Amniotic stem cell (primary cell): ENCODE data around the gene MAP3K15.
"Not testable (repeated sequence)": the region's sequence is repeated elsewhere in the genome, so short reads cannot be mapped to it uniquely, and the experiment has no call there.

Experiments used
- DNase-seq: peaks from one replicate; lab custom pipeline; 2025; lab: John Stamatoyannopoulos, UW

The MAP3K15 gene

GRCh38 chrX:19539665-19540064 is 24.4 kb upstream of the MAP3K15 start:
- DNase-seq, result no peak

GRCh38 chrX:19535476-19535875 is 20.2 kb upstream of the MAP3K15 start:
- no peak for DNase-seq

DNA sequence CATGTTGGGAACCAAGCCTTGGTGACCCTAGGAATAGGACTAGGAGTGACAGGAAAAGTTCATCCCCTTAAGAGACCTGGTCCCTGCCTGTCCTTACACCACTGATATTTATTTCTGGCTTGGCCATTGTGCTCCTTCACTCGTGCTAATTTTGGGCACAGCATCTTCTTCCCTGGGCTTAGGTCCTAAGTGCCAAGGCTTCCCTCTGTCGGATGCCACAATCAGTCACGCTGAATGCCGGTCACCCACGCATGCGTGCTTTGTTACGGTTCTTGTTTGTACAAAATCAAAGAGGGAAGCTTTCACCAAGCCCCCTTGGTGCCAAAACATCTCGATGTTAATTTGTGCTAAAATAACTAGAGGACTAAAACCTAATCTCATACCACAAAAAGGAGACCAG is 17.4 kb upstream of the MAP3K15 start:
- DNase-seq, result no peak

DNA sequence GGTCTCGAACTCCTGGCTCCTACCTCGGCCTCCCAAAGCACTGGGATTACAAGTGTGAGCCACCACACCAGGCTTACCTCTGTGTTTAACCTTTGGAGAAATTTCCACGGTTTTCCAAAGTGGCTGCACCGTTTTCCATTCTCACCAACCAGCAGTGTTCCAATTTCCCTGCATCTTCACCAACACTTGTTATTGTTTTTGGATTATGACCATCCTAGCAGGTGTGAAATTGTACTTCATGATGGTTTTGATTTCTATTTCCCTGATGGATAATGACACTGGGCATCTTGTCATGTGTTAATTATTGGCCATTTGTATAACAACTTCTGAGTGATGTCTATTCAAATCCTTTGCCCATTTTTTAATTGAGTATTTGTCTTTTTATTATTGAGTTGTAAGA is 2.7 kb upstream of the MAP3K15 start:
- no peak for DNase-seq

DNA sequence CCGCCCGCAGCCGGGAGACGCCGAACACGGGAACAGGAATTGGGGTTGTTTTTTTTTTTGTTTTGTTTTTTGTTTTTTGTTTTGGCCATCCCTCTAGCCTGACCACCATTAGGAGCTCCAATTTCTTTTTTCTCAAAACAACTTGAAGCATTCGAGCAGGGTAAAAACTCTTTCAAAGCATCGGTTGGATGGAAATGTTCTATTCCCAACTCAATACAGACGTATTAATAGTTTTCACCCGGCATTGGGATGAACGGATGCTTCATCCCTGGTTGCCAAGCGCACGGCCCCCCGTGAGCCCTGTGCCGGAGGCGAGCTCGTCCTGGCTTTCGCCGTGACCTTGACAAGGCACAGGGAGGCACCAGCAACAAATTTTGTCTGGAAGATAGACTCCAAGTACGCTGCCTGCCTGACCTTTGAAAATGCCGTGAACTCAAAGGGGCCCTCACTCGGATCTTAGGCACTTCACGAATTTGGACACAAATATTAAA is 352 bp upstream of the MAP3K15 start:
- no peak for DNase-seq

- no peak for DNase-seq
Measured at GRCh38 chrX:19513383-19513782, 1.9 kb downstream of the MAP3K15 start.

DNA sequence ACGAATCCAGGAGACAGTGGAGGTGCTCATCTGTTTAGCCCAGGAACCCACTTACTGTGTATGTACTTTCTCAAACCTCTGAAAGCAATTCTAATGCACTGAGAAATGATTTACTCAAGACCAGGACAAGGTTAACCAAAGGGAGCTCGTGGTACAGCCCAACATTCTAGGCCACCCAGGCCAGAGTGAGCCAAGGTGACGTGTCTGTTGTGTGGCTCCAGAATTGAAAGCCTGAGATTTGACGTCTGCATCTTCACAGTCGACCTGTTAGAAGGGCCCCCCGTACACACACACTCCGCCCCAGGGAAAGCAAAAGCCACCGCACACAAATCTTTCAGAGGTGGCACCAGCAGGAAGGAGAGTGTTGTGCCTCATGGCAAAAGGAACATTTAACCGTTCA is 2.3 kb downstream of the MAP3K15 start:
- no peak for DNase-seq

DNA sequence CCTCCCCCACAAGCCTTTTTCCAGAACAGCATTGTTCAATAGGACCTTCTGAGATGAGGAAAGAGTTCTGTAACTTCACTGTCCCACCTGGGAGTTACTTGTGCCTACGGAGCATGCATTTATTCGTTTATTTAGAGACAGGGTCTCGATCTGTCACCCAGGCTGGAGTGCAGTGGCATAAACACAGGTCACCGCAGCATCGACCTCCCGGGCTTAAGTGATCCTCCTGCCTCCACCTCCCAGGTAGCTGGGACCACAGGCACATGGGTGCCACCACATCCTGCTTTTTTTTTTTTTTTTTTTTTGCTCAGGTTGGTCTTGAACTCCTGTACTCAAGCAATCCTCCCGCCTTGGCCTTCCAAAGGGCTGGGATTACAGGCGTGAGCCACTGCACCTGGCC is 2.9 kb downstream of the MAP3K15 start:
- no peak for DNase-seq

DNA sequence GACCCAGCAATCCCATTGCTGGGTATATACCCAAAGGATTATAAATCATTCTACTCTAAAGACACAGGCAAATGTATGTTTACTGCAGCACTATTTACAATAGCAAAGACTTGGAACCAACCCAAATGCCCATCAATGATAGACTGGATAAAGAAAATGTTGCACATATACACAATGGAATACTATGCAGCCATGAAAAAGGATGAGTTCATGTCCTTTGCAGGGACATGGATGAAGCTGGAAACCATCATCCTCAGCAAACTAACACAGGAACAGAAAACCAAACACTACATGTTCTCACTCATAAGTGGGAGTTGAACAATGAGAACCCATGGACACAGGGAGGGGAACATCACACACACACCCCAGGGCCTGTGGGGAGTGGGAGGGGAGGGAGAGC is 3.5 kb downstream of the MAP3K15 start:
- DNase-seq, result not testable (repeated sequence)

GRCh38 chrX:19496711-19497110 is 18.6 kb downstream of the MAP3K15 start:
- DNase-seq, result no peak

GRCh38 chrX:19487520-19488200 is 27.6 kb downstream of the MAP3K15 start:
- no peak for DNase-seq

- DNase-seq, result no peak
Measured at GRCh38 chrX:19479458-19479857, 35.9 kb downstream of the MAP3K15 start.

GRCh38 chrX:19468383-19468782 is 46.9 kb downstream of the MAP3K15 start:
- not testable (repeated sequence) for DNase-seq

DNA sequence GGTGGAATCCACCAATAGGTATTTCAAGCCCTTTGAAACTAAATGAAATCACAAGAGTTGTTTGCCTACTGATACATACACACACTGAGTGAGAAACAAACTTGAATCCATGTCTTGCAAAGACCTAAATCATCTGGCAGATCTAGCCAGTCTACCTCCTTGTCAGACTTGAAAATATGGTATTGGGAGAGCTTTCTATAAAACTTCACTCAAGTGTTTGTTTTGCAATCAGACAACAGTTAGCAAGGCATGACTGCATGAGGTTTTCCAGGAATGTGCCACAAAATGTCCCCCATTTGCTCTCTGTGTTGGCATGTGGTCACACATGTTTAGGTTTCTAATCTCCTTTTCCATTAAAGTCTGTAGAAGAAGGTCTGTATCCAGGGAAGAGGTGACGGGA is 52.4 kb downstream of the MAP3K15 start:
- DNase-seq, result no peak

- no peak for DNase-seq
Measured at GRCh38 chrX:19462231-19462630, 53.1 kb downstream of the MAP3K15 start.

DNA sequence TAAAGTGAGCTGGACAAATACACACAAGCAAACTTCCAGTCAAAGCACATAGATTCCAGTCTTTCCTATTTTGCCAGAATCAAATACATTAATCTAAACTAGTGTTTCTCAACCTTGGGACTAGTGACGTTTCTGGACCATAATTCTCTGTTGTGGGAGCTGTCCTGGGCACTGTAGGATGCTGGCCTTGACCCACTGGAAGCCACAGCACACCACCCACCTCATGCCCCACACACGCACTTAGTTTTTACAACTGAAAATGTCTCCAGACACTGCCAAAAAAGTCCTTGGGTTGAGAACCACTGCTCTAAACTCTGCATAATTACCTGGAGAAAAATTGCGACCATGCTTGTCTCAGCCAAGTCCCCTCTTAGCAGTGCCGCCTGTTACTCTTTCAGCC is 57.6 kb downstream of the MAP3K15 start:
- no peak for DNase-seq

- DNase-seq, result no peak
Measured at GRCh38 chrX:19448077-19448476, 67.2 kb downstream of the MAP3K15 start.

DNA sequence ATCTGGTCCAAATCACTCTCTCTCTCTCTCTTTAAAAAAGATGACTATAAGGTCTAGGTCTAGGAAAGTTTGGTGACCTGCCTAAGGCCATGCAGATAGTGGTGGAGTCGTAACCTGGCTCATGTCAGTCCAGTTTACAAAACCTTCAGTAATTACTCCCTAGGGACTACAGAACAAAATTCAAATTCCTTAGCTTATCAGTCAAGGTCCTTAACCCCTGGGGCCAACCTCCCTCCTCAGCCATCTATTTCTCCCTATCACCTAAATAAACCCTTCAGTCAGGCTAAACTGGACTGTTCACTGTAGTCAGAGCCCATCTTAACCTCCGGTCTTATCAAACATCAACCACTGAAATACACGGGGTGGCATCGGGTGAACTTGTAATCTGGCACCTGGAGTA is 68.9 kb downstream of the MAP3K15 start:
- no peak for DNase-seq

- DNase-seq, result not testable (repeated sequence)
Measured at GRCh38 chrX:19445772-19446171, 69.5 kb downstream of the MAP3K15 start.

DNA sequence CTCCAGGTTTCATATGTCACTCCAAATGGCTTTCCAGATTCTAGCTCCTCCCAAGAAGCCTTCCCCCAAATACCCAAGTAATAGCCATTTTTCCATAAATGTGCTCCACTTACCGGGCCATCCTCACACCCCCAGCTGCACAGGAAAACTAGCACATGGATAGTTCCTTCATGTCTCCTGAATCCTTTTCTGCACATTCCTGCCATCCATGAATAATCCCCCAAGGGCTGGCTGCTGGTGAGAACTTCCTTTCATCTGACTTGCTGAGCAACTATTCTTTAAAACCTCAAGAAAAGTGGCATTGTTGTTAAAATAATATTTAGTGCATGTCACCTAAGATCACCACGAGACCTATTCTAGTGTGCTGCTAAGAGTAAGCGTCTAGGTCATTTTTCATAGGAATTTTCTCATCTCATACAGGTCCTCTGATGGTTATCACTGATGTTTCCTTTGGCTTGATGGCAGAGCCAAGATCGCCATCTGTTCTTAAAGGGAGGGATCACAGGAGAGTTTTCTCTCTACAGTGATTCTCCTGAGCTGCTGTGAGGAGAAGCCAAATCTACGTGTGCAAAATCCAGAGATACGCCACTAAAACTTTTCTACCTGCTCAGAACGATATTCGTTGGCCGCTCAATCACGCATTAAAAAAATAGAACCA is 71.3 kb downstream of the MAP3K15 start:
- DNase-seq, result no peak

DNA sequence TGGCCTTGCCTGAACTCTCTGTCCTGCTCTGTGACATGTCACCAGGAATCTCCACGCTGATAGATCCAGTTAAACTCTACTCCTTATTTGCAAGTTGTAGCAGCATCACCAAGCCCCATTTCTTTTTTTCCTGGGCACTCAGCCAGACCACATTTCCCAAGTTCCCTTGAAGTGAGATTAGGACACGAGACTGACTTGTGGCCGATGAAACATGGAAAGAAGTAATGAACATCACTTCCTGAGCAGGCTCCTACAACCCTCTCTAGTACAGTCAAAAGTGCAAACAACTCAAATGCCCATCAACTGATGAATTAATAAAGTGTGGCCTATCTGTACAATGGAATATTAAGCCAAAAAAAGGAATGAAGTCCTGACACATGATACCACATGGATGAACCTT is 74.6 kb downstream of the MAP3K15 start:
- no peak for DNase-seq

DNA sequence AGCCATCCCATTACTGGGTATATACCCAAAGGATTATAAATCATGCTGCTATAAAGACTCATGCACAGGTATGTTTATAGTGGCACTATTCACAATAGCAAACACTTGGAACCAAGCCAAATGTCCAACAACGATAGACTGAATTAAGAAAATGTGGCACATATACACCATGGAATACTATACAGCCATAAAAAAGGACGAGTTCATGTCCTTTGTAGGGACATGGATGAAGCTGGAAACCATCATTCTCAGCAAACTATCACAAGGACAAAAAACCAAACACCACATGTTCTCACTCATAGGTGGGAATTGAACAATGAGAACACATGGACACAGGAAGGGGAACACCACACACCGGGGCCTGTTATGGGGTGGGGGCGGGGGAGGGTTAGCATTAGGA is 92.6 kb downstream of the MAP3K15 start:
- DNase-seq, result not testable (repeated sequence)

- DNase-seq, result no peak
Measured at GRCh38 chrX:19410259-19410658, 105.0 kb downstream of the MAP3K15 start.

- DNase-seq, result no peak
Measured at GRCh38 chrX:19403696-19404095, 111.6 kb downstream of the MAP3K15 start.
